Activated naive CD8-positive, alpha-beta T cell treated with anti-CD3 and anti-CD28 coated beads, Interleukin-2, amount 50 U/mL, for 16 hours (primary cell): ENCODE results near the gene PPP1R13L.
A peak's percentile ranks its signal among the peaks of the same experiment; 100 is the strongest.

Experiments
- DNase-seq: peaks from one replicate; pipeline ENCODE4 v3.0.0-alpha.2; 2020; ENCODE audit warnings: low read depth, low spot score

PPP1R13L gene

GRCh38 chr19:45406226-45407090 is 1.6 kb upstream of the PPP1R13L start, which contains the start of gene POLR1G:
TSS of gene POLR1G (plus strand) at chr19:45406644. CDS start at chr19:45406697, 53 bp downstream.
- peak; percentile 61 for DNase-seq

GRCh38 chr19:45405435-45406225 is 761 bp upstream of the PPP1R13L start:
- DNase-seq: peak; percentile 72

GRCh38 chr19:45403781-45404556 is 900 bp downstream of the PPP1R13L start:
- no peak for DNase-seq

GRCh38 chr19:45403272-45403671 is 1.6 kb downstream of the PPP1R13L start:
- DNase-seq: no peak

GRCh38 chr19:45402298-45403061 is 2.4 kb downstream of the PPP1R13L start:
- DNase-seq: no peak

GRCh38 chr19:45401815-45402214 is 3.1 kb downstream of the PPP1R13L start:
- DNase-seq: no peak

- no peak for DNase-seq
Measured at GRCh38 chr19:45400192-45400591, 4.7 kb downstream of the PPP1R13L start.

- no peak for DNase-seq
Measured at GRCh38 chr19:45395821-45396617, 8.8 kb downstream of the PPP1R13L start.

- DNase-seq: no peak
Measured at GRCh38 chr19:45391871-45392665, 12.8 kb downstream of the PPP1R13L start.

GRCh38 chr19:45391346-45391745 is 13.5 kb downstream of the PPP1R13L start:
- no peak for DNase-seq

GRCh38 chr19:45385392-45386221 is 19.3 kb downstream of the PPP1R13L start:
- no peak for DNase-seq

- DNase-seq: no peak
Measured at GRCh38 chr19:45382426-45382825, 22.4 kb downstream of the PPP1R13L start.

GRCh38 chr19:45380107-45380506 is 24.8 kb downstream of the PPP1R13L start:
- no peak for DNase-seq

- DNase-seq: no peak
Measured at GRCh38 chr19:45376045-45376724, 28.7 kb downstream of the PPP1R13L start.

GRCh38 chr19:45370410-45371204 is 34.3 kb downstream of the PPP1R13L start, which contains the start of gene ERCC2:
TSS of gene ERCC2 (minus strand) at chr19:45370573. CDS start at chr19:45370540, 33 bp downstream.
- peak; percentile 99 for DNase-seq

GRCh38 chr19:45368737-45369340 is 36.0 kb downstream of the PPP1R13L start:
- DNase-seq: no peak
